GM12872 (cell line): ENCODE measurements around the gene MAMDC2.

ENCODE experiments used
- CTCF ChIP-seq: IDR thresholded peaks from 3 replicates; pipeline ENCODE4 v1.5.1; 2011; ENCODE audit warnings: low read depth, mild to moderate bottlenecking, low read length, moderate library complexity; ENCODE audit not compliant: insufficient read depth

Gene MAMDC2

GRCh38 chr9:70172532-70172931 lies 128.9 kb downstream of the MAMDC2 start:
- no peak for TF ChIP-seq CTCF

- no peak for TF ChIP-seq CTCF
These were observed 133.5 kb downstream of the MAMDC2 start for GRCh38 chr9:70177121-70177520.

DNA sequence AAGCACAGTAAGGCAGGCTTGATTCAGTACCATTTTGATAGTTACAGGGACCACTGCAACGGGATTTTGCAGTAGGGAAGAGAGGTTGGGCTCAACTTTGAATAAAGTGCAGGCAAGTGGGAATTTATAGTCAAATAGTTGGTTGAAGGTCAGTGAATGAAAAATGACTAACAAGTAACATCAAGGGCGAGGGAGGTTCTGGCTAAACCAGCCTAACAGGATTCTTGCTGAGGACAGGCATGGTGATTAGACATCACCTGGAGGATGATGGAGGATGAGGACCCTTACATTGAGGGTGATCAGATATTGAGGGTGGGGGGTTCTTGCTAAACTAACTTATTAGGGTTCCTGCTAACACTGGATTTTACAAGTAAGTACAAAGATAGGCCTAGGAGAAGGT lies 149.1 kb downstream of the MAMDC2 start:
- TF ChIP-seq CTCF: no peak

DNA sequence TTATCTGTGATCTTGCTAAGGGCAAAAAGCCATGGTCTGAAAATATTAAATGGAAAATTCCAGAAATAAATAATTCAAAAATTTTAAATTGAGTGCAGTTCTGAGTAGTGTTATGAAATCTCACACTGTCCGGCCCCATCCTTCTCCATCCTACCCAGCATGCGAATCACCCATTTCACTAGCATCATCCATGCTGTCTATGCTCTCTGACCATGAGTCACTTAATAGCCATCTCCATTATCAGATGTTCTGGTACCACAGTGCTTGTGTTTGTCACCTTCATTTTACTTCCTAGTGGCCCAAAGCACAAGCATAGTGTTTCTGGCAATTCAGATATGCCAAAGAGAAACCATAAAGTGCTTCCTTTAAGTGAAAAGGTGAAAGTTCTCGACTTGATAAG lies 151.8 kb downstream of the MAMDC2 start:
- no peak for TF ChIP-seq CTCF

DNA sequence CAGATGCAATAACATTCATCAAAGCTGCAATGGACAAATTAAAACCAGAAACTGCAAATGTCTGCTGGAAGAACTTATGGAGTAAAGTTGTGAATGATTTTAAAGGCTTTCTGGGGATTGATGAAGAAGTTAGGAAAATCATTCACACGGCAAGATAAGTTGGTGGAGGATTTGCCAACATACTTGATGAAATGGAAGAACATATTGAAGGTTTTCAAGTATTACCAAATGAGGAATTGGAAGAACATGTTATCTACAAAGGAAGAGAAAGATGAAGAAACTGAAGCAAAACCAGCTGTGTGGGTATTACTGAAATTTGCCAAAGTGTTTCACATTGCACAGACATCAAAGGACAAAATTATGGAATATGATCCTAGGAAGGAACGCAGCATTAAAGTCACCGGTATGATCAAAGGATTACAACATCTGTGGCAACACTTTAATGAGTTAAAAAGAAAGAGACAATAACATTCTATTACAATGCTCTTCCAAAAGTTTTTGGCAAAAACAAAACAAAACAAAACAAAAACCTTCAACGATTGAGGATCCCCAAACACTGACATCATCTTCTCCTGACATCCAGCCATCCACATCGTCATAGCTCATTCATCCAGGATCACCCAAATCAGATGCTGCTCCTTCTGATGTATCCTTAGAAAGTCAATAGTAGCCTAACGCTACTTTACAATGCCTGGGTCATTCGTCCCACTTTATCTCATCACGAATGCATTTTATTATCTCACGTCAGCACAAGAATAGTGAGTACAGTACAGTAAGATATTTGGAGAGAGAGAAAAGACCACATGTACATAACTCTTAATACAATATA lies 153.8 kb downstream of the MAMDC2 start:
- no peak for TF ChIP-seq CTCF

DNA sequence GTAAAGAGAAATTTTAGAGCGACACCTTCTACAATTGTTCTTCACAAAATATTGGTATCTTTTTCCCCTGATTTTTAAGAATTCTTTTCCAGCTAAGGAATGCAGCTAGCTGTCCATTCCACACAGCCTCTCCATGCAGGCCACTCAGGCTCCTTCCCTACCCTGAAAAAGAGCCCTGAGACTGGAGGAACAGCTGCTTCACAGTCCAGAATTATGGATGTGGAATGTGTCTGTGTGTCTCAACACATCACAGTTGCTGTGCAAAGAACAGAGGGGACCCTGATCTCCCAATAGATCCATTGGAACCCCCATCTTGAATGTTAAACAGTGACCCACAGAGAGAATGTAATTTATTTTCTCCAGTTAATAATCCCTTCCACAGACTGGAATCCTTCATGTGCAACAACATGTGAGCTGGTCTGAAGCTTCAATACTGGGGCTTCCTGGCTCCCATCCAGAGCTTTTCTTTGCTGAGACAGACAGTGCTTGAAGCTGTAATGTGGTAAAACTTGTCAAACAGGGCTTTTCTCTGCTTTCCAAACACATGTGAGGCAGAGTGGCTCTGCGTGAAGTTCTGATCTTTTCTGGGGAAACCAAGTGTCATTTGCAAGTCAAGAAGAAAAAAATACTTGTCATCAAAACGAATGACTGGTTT lies 161.8 kb downstream of the MAMDC2 start:
- no peak for TF ChIP-seq CTCF

DNA sequence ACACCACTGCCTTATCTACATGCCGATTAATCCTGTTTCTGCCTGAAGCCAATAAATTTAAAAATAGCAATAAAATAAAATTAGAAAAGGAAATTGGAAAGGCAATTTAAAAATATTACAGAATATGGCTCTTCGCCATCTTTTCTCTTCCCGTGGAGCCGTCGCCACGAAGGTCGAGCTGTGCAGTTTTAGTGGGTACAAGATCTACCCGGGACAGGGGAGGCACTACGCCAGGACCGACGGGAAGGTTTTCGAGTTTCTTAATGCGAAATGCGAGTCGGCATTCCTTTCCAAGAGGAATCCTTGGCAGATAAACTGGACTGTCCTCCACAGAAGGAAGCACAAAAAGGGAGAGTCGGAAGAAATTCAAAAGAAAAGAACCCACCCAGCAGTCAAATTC lies 173.4 kb downstream of the MAMDC2 start:
- no peak for TF ChIP-seq CTCF
